Epidermal melanocyte (primary cell): ENCODE data around the gene CHST3.
"Not testable (repeated sequence)": the region's sequence is repeated elsewhere in the genome, so short reads cannot be mapped to it uniquely, and the experiment has no call there.

Source experiments
- DNase-seq: peaks from one replicate; pipeline ENCODE4 v3.0.0; 2011; ENCODE audit warnings: low spot score; ENCODE audit not compliant: insufficient read length

Gene CHST3

GRCh38 chr10:71972746-71973695 lies 8.8 kb downstream of the CHST3 start:
- no peak for DNase-seq

GRCh38 chr10:71973777-71974488 lies 9.7 kb downstream of the CHST3 start:
- DNase-seq, result no peak

GRCh38 chr10:71974489-71975021 lies 10.4 kb downstream of the CHST3 start:
- no peak for DNase-seq

GRCh38 chr10:71975087-71975870 lies 11.1 kb downstream of the CHST3 start:
- DNase-seq, result no peak

- DNase-seq, result peak; percentile 41
Measured at GRCh38 chr10:71975871-71976725, 11.9 kb downstream of the CHST3 start.

- DNase-seq, result not testable (repeated sequence)
Measured at GRCh38 chr10:71977614-71977903, 13.4 kb downstream of the CHST3 start.

GRCh38 chr10:71978476-71978875 lies 14.3 kb downstream of the CHST3 start:
- DNase-seq, result no peak

- no peak for DNase-seq
Measured at GRCh38 chr10:71978988-71979691, 14.9 kb downstream of the CHST3 start.

- no peak for DNase-seq
Measured at GRCh38 chr10:71979692-71980062, 15.5 kb downstream of the CHST3 start.

- no peak for DNase-seq
Measured at GRCh38 chr10:71980181-71981014, 16.2 kb downstream of the CHST3 start.

GRCh38 chr10:71981015-71981875 lies 17.1 kb downstream of the CHST3 start:
- DNase-seq, result peak; percentile 89

- no peak for DNase-seq
Measured at GRCh38 chr10:71981876-71982230, 17.7 kb downstream of the CHST3 start.

GRCh38 chr10:71982269-71983178 lies 18.3 kb downstream of the CHST3 start:
- DNase-seq, result no peak

- DNase-seq, result no peak
Measured at GRCh38 chr10:71984126-71984808, 20.1 kb downstream of the CHST3 start.

- DNase-seq, result no peak
Measured at GRCh38 chr10:71984809-71985388, 20.7 kb downstream of the CHST3 start.

- no peak for DNase-seq
Measured at GRCh38 chr10:71985542-71986250, 21.5 kb downstream of the CHST3 start.
